GM10266 (cell line): ENCODE measurements around the gene FUT4.

Source experiments
- DNase-seq: peaks from one replicate; pipeline ENCODE4 v3.0.0; 2012; ENCODE audit errors: extremely low spot score
- TF ChIP-seq, protein P1 (sequence below): IDR thresholded peaks from 2 replicates; pipeline ENCODE4 v1.5.1; 2012; ENCODE audit warnings: mild to moderate bottlenecking, low read depth; ENCODE audit not compliant: control insufficient read depth, insufficient read depth; ENCODE audit errors: missing control alignments

The FUT4 gene

DNA sequence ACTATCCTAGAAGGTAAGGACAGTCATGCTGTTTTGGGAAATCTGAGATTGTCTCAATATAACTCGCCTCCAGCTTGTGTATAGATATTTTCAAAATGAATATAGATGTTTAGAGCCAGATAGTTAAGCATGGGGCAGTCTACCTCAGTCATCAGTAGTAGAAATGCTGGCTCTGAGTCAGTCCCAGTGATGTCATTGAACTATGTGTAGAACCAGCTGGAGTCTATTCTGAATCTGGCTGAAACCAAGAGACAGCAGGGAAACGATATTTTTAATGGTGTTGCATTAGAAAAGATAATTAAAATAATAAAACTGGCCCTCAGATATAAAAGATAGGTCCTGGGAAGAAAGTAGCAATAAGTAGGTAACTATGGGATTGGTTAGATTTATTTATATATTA is 49.3 kb downstream of the FUT4 start:
- TF ChIP-seq, protein P1, sequence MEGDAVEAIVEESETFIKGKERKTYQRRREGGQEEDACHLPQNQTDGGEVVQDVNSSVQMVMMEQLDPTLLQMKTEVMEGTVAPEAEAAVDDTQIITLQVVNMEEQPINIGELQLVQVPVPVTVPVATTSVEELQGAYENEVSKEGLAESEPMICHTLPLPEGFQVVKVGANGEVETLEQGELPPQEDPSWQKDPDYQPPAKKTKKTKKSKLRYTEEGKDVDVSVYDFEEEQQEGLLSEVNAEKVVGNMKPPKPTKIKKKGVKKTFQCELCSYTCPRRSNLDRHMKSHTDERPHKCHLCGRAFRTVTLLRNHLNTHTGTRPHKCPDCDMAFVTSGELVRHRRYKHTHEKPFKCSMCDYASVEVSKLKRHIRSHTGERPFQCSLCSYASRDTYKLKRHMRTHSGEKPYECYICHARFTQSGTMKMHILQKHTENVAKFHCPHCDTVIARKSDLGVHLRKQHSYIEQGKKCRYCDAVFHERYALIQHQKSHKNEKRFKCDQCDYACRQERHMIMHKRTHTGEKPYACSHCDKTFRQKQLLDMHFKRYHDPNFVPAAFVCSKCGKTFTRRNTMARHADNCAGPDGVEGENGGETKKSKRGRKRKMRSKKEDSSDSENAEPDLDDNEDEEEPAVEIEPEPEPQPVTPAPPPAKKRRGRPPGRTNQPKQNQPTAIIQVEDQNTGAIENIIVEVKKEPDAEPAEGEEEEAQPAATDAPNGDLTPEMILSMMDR = no peak

DNA sequence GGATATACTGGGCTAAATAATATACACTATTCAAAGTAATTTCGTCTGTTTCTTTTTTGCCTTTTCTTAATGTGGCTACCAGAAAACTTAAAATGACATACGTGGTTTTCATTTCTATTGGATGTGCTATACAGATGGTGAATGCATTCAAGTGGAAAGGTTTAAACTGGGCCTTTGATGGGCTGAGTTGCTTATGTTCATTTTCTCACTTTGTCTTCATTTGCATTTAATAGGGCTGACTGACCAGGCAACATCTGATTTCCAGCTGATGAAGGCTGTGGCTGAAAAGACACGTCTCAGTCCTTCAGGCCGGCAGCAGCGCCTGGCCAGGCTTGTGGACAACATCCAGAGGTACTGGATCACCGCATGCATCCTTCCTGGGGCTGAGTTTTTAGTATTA is 51.4 kb downstream of the FUT4 start:
- DNase-seq = no peak
- TF ChIP-seq, protein P1 = no peak

More for the DNA sequence above, 49.3 kb downstream of the FUT4 start:
- DNase-seq = no peak

DNA sequence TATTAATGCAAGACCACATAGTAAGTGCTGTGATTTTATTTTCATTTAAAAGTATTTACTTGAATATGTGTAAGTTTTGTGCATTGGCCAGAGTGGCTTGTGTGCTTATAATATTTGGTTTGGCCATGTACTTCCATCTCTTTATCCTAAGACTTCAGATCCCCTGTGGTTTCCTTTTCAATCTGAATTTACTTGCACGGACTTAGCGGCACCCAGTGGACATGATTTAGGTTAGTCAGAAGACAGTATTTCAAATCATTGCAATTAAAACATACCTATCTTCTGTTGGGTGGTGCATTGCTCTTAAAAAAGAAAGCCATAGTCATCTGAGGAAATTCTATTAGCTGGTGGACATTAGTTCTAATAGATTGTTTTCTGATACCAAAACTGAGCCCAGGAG is 54.2 kb downstream of the FUT4 start:
- DNase-seq = no peak
- TF ChIP-seq, protein P1 = peak; percentile 42
